H9 (cell line): Measurements from ENCODE around the gene EFCAB6. TPM values are rescaled to one million over a fixed set of nuclear protein-coding genes. Genes with fewer than 3 reads are reported as not detected.

Source experiments
- DNase-seq: peaks from one replicate; pipeline ENCODE4 v3.0.0-alpha.2; 2017
- H2AFZ ChIP-seq: one replicate; pipeline ENCODE4 v1.6.1; 2013; ENCODE audit warnings: mild to moderate bottlenecking, low read length, control low read depth, moderate library complexity
- H2AK5ac ChIP-seq: 2 replicates; pipeline ENCODE4 v1.6.1; 2013; ENCODE audit warnings: low read length, control low read depth, mixed read lengths; ENCODE audit not compliant: insufficient read length
- H2BK120ac ChIP-seq: one replicate; pipeline ENCODE4 v1.6.1; 2013; ENCODE audit warnings: low read depth, mild to moderate bottlenecking, low read length, control low read depth, inconsistent platforms; ENCODE audit not compliant: poor library complexity, severe bottlenecking
- H2BK12ac ChIP-seq: 2 replicates; pipeline ENCODE4 v1.6.1; 2013; ENCODE audit warnings: low read length, control low read depth, mixed read lengths, low read depth; ENCODE audit not compliant: insufficient read length
- H2BK15ac ChIP-seq: 2 replicates; pipeline ENCODE4 v1.6.1; 2013; ENCODE audit warnings: low read depth, low read length, control low read depth
- H2BK20ac ChIP-seq: one replicate; pipeline ENCODE4 v1.6.1; 2013; ENCODE audit warnings: low read depth, mild to moderate bottlenecking, low read length, control low read depth, inconsistent platforms; ENCODE audit not compliant: poor library complexity, severe bottlenecking
- H2BK5ac ChIP-seq: 2 replicates; pipeline ENCODE4 v1.6.1; 2013; ENCODE audit warnings: low read length, control low read depth, mixed read lengths; ENCODE audit not compliant: insufficient read length
- H3K14ac ChIP-seq: 2 replicates; pipeline ENCODE4 v1.6.1; 2013; ENCODE audit warnings: low read length, control low read depth; ENCODE audit not compliant: insufficient read depth
- H3K18ac ChIP-seq: 2 replicates; pipeline ENCODE4 v1.6.1; 2013; ENCODE audit warnings: low read depth, mild to moderate bottlenecking, mixed read lengths, low read length, control low read depth; ENCODE audit not compliant: insufficient read length
- H3K23ac ChIP-seq: 2 replicates; pipeline ENCODE4 v1.6.1; 2013; ENCODE audit warnings: low read length, control low read depth, mixed read lengths, low read depth; ENCODE audit not compliant: insufficient read length
- H3K23me2 ChIP-seq: 2 replicates; pipeline ENCODE4 v1.6.1; 2013; ENCODE audit warnings: low read depth, mild to moderate bottlenecking, mixed read lengths, low read length, control low read depth; ENCODE audit not compliant: insufficient read length, poor library complexity, severe bottlenecking
- H3K27ac ChIP-seq: 2 replicates; pipeline ENCODE4 v1.5.1; 2013; ENCODE audit warnings: low read length, control low read depth, mixed read lengths, low read depth; ENCODE audit not compliant: insufficient read length
- H3K27me3 ChIP-seq: 2 replicates; pipeline ENCODE4 v1.6.1; 2013; ENCODE audit warnings: low read length, control low read depth, inconsistent platforms; ENCODE audit not compliant: insufficient read depth
- H3K4ac ChIP-seq: 2 replicates; pipeline ENCODE4 v1.6.1; 2013; ENCODE audit warnings: low read depth, mild to moderate bottlenecking, control low read depth, inconsistent platforms, low read length, moderate library complexity
- H3K4me1 ChIP-seq: 2 replicates; pipeline ENCODE4 v1.6.1; 2013; ENCODE audit warnings: low read length, control low read depth, inconsistent platforms; ENCODE audit not compliant: insufficient read depth
- H3K4me2 ChIP-seq: 2 replicates; pipeline ENCODE4 v1.6.1; 2013; ENCODE audit warnings: low read length, control low read depth, mixed read lengths; ENCODE audit not compliant: insufficient read length, insufficient read depth
- H3K56ac ChIP-seq: 2 replicates; pipeline ENCODE4 v1.6.1; 2013; ENCODE audit warnings: low read depth, mild to moderate bottlenecking, mixed read lengths, low read length, control low read depth; ENCODE audit not compliant: insufficient read length
- H3K79me1 ChIP-seq: 2 replicates; pipeline ENCODE4 v1.6.1; 2013; ENCODE audit warnings: low read depth, mild to moderate bottlenecking, moderate library complexity, low read length, control low read depth, inconsistent platforms; ENCODE audit not compliant: insufficient read depth, poor library complexity, severe bottlenecking
- H3K79me2 ChIP-seq: 2 replicates; pipeline ENCODE4 v1.6.1; 2013; ENCODE audit warnings: low read length, control low read depth, inconsistent platforms; ENCODE audit not compliant: insufficient read depth
- H3K9ac ChIP-seq: 2 replicates; pipeline ENCODE4 v1.6.1; 2013; ENCODE audit warnings: low read length, control low read depth, mixed read lengths; ENCODE audit not compliant: insufficient read length; ENCODE audit errors: extremely low read depth
- H3K9me3 ChIP-seq: one replicate; pipeline ENCODE4 v1.6.1; 2013; ENCODE audit warnings: low read depth, low read length, inconsistent platforms; ENCODE audit not compliant: control insufficient read depth
- H3T11ph ChIP-seq: one replicate; pipeline ENCODE4 v1.6.1; 2013; ENCODE audit warnings: mild to moderate bottlenecking, low read length, control low read depth, inconsistent platforms
- H4K20me1 ChIP-seq: one replicate; pipeline ENCODE4 v1.6.1; 2013; ENCODE audit not compliant: control insufficient read depth, insufficient read length, insufficient read depth
- H4K5ac ChIP-seq: 2 replicates; pipeline ENCODE4 v1.6.1; 2013; ENCODE audit warnings: low read depth, mild to moderate bottlenecking, mixed read lengths, low read length, control low read depth; ENCODE audit not compliant: insufficient read length
- H4K8ac ChIP-seq: replicated peaks from 2 replicates; pipeline ENCODE4 v1.6.1; 2013; ENCODE audit warnings: low read length, control low read depth, mixed read lengths, low read depth; ENCODE audit not compliant: insufficient read length
- H4K91ac ChIP-seq: 2 replicates; pipeline ENCODE4 v1.6.1; 2013; ENCODE audit warnings: low read depth, mild to moderate bottlenecking, moderate library complexity, mixed read lengths, low read length, control low read depth; ENCODE audit not compliant: insufficient read length
- H3K27ac Mint-ChIP-seq, 3 experiments: 2 replicates in 2 of 3; 3 replicates in 1 of 3; pipeline ENCODE4 v1.8.0; 2020 to 2021; ENCODE audit warnings: mixed read lengths in 3 of 3, mild to moderate bottlenecking in 1 of 3, moderate library complexity in 1 of 3
- H3K27me3 Mint-ChIP-seq: 2 replicates; pipeline ENCODE4 v1.8.0; 2021; ENCODE audit warnings: low read depth, mild to moderate bottlenecking, moderate library complexity, mixed read lengths
- H3K36me3 Mint-ChIP-seq, 3 experiments: 2 replicates in 2 of 3; 3 replicates in 1 of 3; pipeline ENCODE4 v1.8.0; 2020 to 2021; ENCODE audit warnings: low read depth in 3 of 3, mixed read lengths in 3 of 3; ENCODE audit not compliant: insufficient read depth in 1 of 3
- H3K4me1 Mint-ChIP-seq, 2 experiments: 2 replicates each; pipeline ENCODE4 v1.8.0; 2020; ENCODE audit warnings: mixed read lengths in 2 of 2
- H3K4me3 Mint-ChIP-seq, 2 experiments: 2 replicates in 1 of 2; 3 replicates in 1 of 2; pipeline ENCODE4 v1.8.0; 2020 to 2021; ENCODE audit warnings: mild to moderate bottlenecking in 2 of 2, mixed read lengths in 2 of 2, moderate library complexity in 1 of 2
- H3K9me3 Mint-ChIP-seq, 2 experiments: 2 replicates in 1 of 2; 3 replicates in 1 of 2; pipeline ENCODE4 v1.8.0; 2020; ENCODE audit warnings: mild to moderate bottlenecking in 2 of 2, mixed read lengths in 2 of 2, moderate library complexity in 1 of 2
- CTCF ChIP-seq: fragments of 200-600 bp; sonication (generic); conservative IDR thresholded peaks from 3 replicates; pipeline ENCODE4 v1.8.0; 2021; ENCODE audit warnings: antibody characterized with exemption, mild to moderate bottlenecking
- WGBS: extraction: QIAGEN DNeasy Blood & Tissue Kit; methylation state at CpG from one replicate; pipeline ENCODE4 v1.1.7; 2013; ENCODE audit warnings: missing lambda C conversion rate, low lambda C conversion rate, mixed read lengths; ENCODE audit not compliant: insufficient read length; ENCODE audit errors: extremely low coverage; 5-methylcytosine and 5-hydroxymethylcytosine counted together
- total RNA-seq: library from RNA; stranded (reverse); gene quantifications from 2 replicates; pipeline ENCODE4 v1.2.1, GENCODE V29; 2021

The EFCAB6 gene
- total RNA-seq, 1 experiment from 2014 or later = 0.31 TPM

DNA sequence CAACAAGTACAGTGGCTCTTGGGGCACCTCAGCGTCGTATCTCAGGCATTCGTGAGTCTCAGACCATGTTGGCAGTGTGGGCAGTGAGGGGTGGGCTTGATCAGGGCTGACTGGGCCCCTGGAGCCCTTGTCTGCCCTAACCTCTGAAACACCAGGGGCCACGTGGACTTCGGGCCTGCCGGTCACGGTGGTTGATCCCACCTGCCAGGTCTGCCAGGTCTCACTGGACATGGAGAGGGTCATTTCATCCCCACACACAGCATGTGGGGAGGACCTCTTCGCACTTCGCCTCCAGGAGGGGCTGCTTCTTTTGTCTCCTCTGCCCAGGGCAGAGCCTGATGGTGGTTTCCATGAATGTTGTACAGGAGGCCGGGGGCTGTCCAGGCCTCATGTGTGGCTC lies 323.2 kb downstream of the EFCAB6 start:
- H3K18ac ChIP-seq = no peak overlapping the region
- H2AK5ac ChIP-seq = no peak overlapping the region
- no peak overlapping the region for H3K4ac ChIP-seq
- Mint-ChIP-seq H3K27ac (no peak overlapping the region), H3K27me3 (peaks cover 10% of the 10 kb centered on the region), H3K4me3 (no peak overlapping the region), H3K9me3 (peaks cover 7 to 11% of the 10 kb centered on the region in 2 experiments), H3K4me1 (no peaks in the 10 kb centered on the region), H3K36me3 (peaks cover 0 to 5% (median 2%) of the 10 kb centered on the region in 3 experiments; a peak in 3 of 7 replicates)
- H3K14ac ChIP-seq = no peak overlapping the region
- H4K5ac ChIP-seq = no peak overlapping the region
- no peaks in the 10 kb centered on the region for H3K9me3 ChIP-seq
- H3K79me1 ChIP-seq = no peaks in the 10 kb centered on the region
- H4K8ac ChIP-seq = no peak overlapping the region
- H3K9ac ChIP-seq = no peak overlapping the region
- WGBS = no CpG with 5 or more reads among the region's 10 CpGs
- no peak overlapping the region for H3T11ph ChIP-seq
- H2BK15ac ChIP-seq = no peak overlapping the region
- no peak for TF ChIP-seq CTCF
- no peak for DNase-seq
- no peak overlapping the region for H3K56ac ChIP-seq
- H3K27ac ChIP-seq = no peak overlapping the region
- H3K27me3 ChIP-seq = no peaks in the 10 kb centered on the region
- no peaks in the 10 kb centered on the region for H3K4me1 ChIP-seq
- no peaks in the 10 kb centered on the region for H3K23me2 ChIP-seq
- H3K23ac ChIP-seq = no peak overlapping the region
- no peak overlapping the region for H2BK12ac ChIP-seq
- H4K20me1 ChIP-seq = no peaks in the 10 kb centered on the region
- H2BK20ac ChIP-seq = no peak overlapping the region
- H3K79me2 ChIP-seq = no peaks in the 10 kb centered on the region
- H2BK120ac ChIP-seq = no peak overlapping the region
- no peak overlapping the region for H4K91ac ChIP-seq
- H3K4me2 ChIP-seq = no peak overlapping the region
- no peak overlapping the region for H2AFZ ChIP-seq
- no peak overlapping the region for H2BK5ac ChIP-seq
